K562 (cell line): ENCODE data around the gene C1RL. TPM values are rescaled to one million over a fixed set of nuclear protein-coding genes. Genes with fewer than 3 reads are reported as not detected.

ENCODE experiments used
- CHD7 ChIP-seq: fragments of 200-600 bp; sonication (generic); IDR thresholded peaks from one replicate; pipeline ENCODE4 v1.6.1; 2012; ENCODE audit warnings: mild to moderate bottlenecking, low read depth, low read length, inconsistent platforms
- EP300 ChIP-seq: IDR thresholded peaks from 2 replicates; pipeline ENCODE4 v1.6.1; 2012; ENCODE audit warnings: low read length, improper control_type of control experiment
- KDM1A ChIP-seq, 2 experiments: fragments of 450-650 bp; IDR thresholded peaks; 2 replicates each; pipeline ENCODE4 v1.6.1; 2016; ENCODE audit warnings: mild to moderate bottlenecking in 2 of 2
- MYNN ChIP-seq, 2 experiments: sonication (generic); formaldehyde crosslinking in 1 of 2; IDR thresholded peaks; 2 replicates each; pipeline versions ENCODE4 v1.5.0 to v1.6.1; 2016 to 2020; ENCODE audit warnings: antibody characterized with exemption in 1 of 2, missing genetic modification reagents in 1 of 2
- POLR2AphosphoS5 ChIP-seq: IDR thresholded peaks from 2 replicates; pipeline ENCODE4 v1.6.1; 2011; ENCODE audit warnings: mild to moderate bottlenecking, low read depth, low read length, moderate library complexity; ENCODE audit not compliant: control insufficient read depth, insufficient read depth
- RCOR1 ChIP-seq, 2 experiments: IDR thresholded peaks; 2 replicates each; pipeline ENCODE4 v1.6.1; 2012; ENCODE audit warnings: low read depth in 2 of 2, low read length in 2 of 2, borderline replicate concordance in 1 of 2, improper control_type of control experiment in 1 of 2
- SMARCC2 ChIP-seq: fragments of 450-650 bp; IDR thresholded peaks from 2 replicates; pipeline ENCODE4 v1.6.1; 2017; ENCODE audit warnings: antibody characterized with exemption, moderate library complexity, mild to moderate bottlenecking, low read depth
- TBL1XR1 ChIP-seq, 2 experiments: IDR thresholded peaks; 2 replicates each; pipeline ENCODE4 v1.6.1; 2012; ENCODE audit warnings: improper control_type of control experiment in 2 of 2, low read length in 2 of 2, mild to moderate bottlenecking in 1 of 2
- TBP ChIP-seq: optimal IDR thresholded peaks from 2 replicates; pipeline ENCODE3; 2011; ENCODE audit warnings: low read depth, low read length, improper control_type of control experiment
- VEZF1 ChIP-seq: fragments of 200-800 bp; sonication (Bioruptor generic); IDR thresholded peaks from 2 replicates; pipeline ENCODE4 v1.6.1; 2017; ENCODE audit warnings: missing genetic modification characterization, missing compliant biosample characterization
- ZNF274 ChIP-seq: IDR thresholded peaks from 2 replicates; pipeline ENCODE4 v1.6.1; 2011; ENCODE audit warnings: low read depth, mild to moderate bottlenecking, low read length, moderate library complexity, borderline replicate concordance
- ZNF324 ChIP-seq: fragments of 250-450 bp; sonication (Bioruptor Pico); IDR thresholded peaks from 2 replicates; pipeline ENCODE4 v1.4.0; 2020; ENCODE audit warnings: mild to moderate bottlenecking
- ZNF780A ChIP-seq: fragments of 250-450 bp; sonication (Bioruptor Pico); IDR thresholded peaks from 2 replicates; pipeline ENCODE4 v1.5.0; 2021; ENCODE audit warnings: mild to moderate bottlenecking
- polyA plus RNA-seq, 8 experiments: library from polyadenylated mRNA; depleted of rRNA in 4 of 8; stranded (reverse) in 5 of 8; unstranded in 3 of 8; fragments of >200 nt; fragmentation: Nextera tagmentation in 2 of 8; fragmentation: Illumina TruSeq in 1 of 8; extraction: Ambion mirVana in 2 of 8; extraction: Trizol in 1 of 8; gene quantifications; 2 replicates each; pipeline versions ENCODE4 v1.2.1 to v1.2.3, GENCODE V29; 2011 to 2014; ENCODE audit warnings: inconsistent platforms in 1 of 8, missing spikeins in 1 of 8
- total RNA-seq, 7 experiments: library from RNA; depleted of rRNA in 6 of 7; stranded (reverse); fragments of >200 nt in 6 of 7; fragmentation: Illumina TruSeq in 2 of 7; extraction: Trizol in 2 of 7; gene quantifications; 2 replicates each; pipeline versions ENCODE4 v1.2.1 to v1.2.3, GENCODE V29; 2011 to 2021; ENCODE audit warnings: low replicate concordance in 1 of 7

C1RL gene
- total and polyA plus RNA-seq, 9 of the 15 experiments (the other 6 are each of a cell fraction or from before 2014, with no cell fraction given) = 1.4 to 10.7 (median 8.0) TPM

DNA sequence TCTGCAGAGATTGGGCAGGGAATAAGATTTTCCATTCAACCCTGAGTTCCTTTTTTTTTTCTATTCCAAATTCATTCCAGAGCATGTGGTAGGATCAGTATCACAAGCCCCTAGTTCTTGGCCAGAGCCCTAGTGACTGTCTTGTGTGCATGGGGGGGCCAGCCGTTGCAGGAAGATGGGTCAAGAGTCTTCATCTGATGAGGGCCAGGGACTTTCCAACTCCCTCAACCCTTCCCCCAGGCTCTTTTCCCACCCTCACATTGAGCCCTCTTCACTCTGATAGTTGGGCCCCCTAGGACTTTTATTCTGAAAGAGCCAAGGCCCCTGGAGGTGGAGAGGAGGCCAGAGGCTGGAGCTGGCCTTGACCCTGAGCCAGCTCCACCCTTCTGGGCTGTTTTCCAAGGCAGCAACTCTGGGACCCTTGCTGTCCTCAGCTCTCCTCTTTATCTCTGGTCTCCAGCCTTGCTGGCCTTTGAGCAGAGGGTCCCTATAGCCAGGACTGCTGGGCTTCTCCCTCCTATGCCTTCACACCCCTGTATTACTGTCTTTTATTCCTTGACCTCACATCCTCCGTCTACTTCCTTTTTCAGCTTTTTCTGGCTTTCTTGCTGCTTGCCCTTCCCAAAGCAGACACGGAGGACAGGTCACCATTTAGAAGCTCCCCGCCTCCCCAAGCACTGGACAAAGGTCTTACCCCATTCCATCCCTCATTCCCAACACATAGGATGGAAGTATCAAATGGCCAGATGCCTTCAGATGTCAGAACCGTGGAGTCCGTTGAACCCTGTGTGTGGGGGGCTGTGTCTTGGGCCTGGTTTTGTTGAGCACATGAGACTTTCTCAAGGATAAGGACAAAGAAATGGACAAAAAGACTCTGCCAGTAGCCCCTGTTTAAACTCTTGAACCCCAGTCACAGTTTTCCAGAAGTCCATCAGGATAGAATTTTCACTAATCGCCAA is 14.1 kb upstream of the C1RL start (continued):
- no peak for TF ChIP-seq CHD7
- TF ChIP-seq ZNF324 (CRISPR knock-in tag) = no peak
- 0 out of 4 replicates have a peak, but pooled peaks of 1 of the 2 experiments have one; percentile 33 for TF ChIP-seq KDM1A (IDR thresholded peaks at IDR 0.05)
- 0 out of 2 replicates have a peak, but pooled peaks have one; percentile 58 for TF ChIP-seq POLR2AphosphoS5
- peak; percentile 80 for TF ChIP-seq EP300
- TF ChIP-seq ZNF780A (CRISPR knock-in tag) = no peak
- TF ChIP-seq MYNN (IDR thresholded peaks at IDR 0.05) = peak; percentile 100
- TF ChIP-seq MYNN (CRISPR knock-in tag; IDR thresholded peaks at IDR 0.05) = peak; percentile 99
- TF ChIP-seq TBP = peak; percentile 23
- peak; percentile 62; the same call in 1 of the 2 replicates for TF ChIP-seq SMARCC2
- peak; percentile 46 to 66; a peak in 2 of 4 replicates for TF ChIP-seq TBL1XR1 (IDR thresholded peaks at IDR 0.05; ENCODE audit: low read length in 2 of 2)
- no peak for TF ChIP-seq ZNF274
- peak; percentile 39; the same call in 1 of the 2 replicates for TF ChIP-seq VEZF1 (CRISPR knock-in tag)
- TF ChIP-seq RCOR1 (IDR thresholded peaks at IDR 0.05; ENCODE audit: borderline replicate concordance in 1 of 2, low read depth in 2 of 2, low read length in 2 of 2) = peak in 1 of 2 experiments; percentile 33; a peak in 1 of 4 replicates
